ENCODE data around the gene NKAIN1.

NKAIN1 gene

GRCh38 chr1:31239653-31240241 lies at the start of gene NKAIN1:
NKAIN1 (minus strand) TSS chr1:31239887; CDS start chr1:31239547, 340 bp downstream.
- ChIA-PET POLR2A (no interaction called here), CTCF (no interaction called here)
- H3K4me1 ChIP-seq (ENCODE audit: control insufficient read depth, insufficient read depth, low read length) = no peaks in the 10 kb centered on the region
- no peak within 1 kb of the TSS; the same call in 1 of the 2 replicates for H3K27ac ChIP-seq (ENCODE audit: extremely low read depth, low read depth, low read length)
- H3K4me3 ChIP-seq (ENCODE audit: low read depth, low read length) = peak within 1 kb of the TSS; percentile 41
- H3K36me3 ChIP-seq (ENCODE audit: control insufficient read depth in 2 of 2, insufficient read depth in 1 of 2, low read length in 2 of 2) = no peaks in the 10 kb centered on the region
- H3K9me3 ChIP-seq (ENCODE audit: control insufficient read depth, insufficient read depth, low read depth, low read length) = no peaks in the 10 kb centered on the region
- TF ChIP-seq ZSCAN30 (tag by site-specific recombination; IDR thresholded peaks at IDR 0.05) (0 out of 2 replicates have a peak, but pooled peaks have one; percentile 25), ZNF274 (IDR thresholded peaks at IDR 0.05; ENCODE audit: low read length) (no peak), ZNF274 (tag by site-specific recombination; IDR thresholded peaks at IDR 0.05; ENCODE audit: borderline replicate concordance) (no peak), INSM2 (tag by site-specific recombination; IDR thresholded peaks at IDR 0.05) (no peak), ZFP69B (tag by site-specific recombination; IDR thresholded peaks at IDR 0.05) (no peak), HOXD13 (CRISPR knock-in tag; IDR thresholded peaks at IDR 0.05; ENCODE audit: borderline replicate concordance) (no peak), ZBTB48 (tag by site-specific recombination; IDR thresholded peaks at IDR 0.05) (peak; percentile 20; the same call in 1 of the 2 replicates), ZNF324 (tag by site-specific recombination; IDR thresholded peaks at IDR 0.05) (no peak), ZNF837 (tag by site-specific recombination; IDR thresholded peaks at IDR 0.05) (no peak), ZNF341 (tag by site-specific recombination; IDR thresholded peaks at IDR 0.05; ENCODE audit: low read depth) (peak; percentile 60; the same call in 1 of the 2 replicates), MYNN (tag by site-specific recombination; IDR thresholded peaks at IDR 0.05; ENCODE audit: borderline replicate concordance) (no peak), ZNF521 (tag by site-specific recombination; IDR thresholded peaks at IDR 0.05) (no peak), ZNF747 (tag by site-specific recombination; IDR thresholded peaks at IDR 0.05) (no peak), ZNF677 (tag by site-specific recombination; IDR thresholded peaks at IDR 0.05) (0 out of 2 replicates have a peak, but pooled peaks have one; percentile 11), BCL6B (tag by site-specific recombination; IDR thresholded peaks at IDR 0.05) (no peak), ZNF596 (tag by site-specific recombination; IDR thresholded peaks at IDR 0.05) (peak; percentile 37; the same call in 1 of the 2 replicates), ZNF19 (tag by site-specific recombination; IDR thresholded peaks at IDR 0.05; ENCODE audit: low read depth) (no peak), PRDM4 (tag by site-specific recombination; IDR thresholded peaks at IDR 0.05) (no peak), ZNF768 (tag by site-specific recombination; IDR thresholded peaks at IDR 0.05) (peak; percentile 95), PBX3 (CRISPR knock-in tag; IDR thresholded peaks at IDR 0.05) (0 out of 2 replicates have a peak, but pooled peaks have one; percentile 59), KLF7 (tag by site-specific recombination; IDR thresholded peaks at IDR 0.05; ENCODE audit: borderline replicate concordance) (no peak), ZNF169 (tag by site-specific recombination; IDR thresholded peaks at IDR 0.05) (no peak), ZNF473 (tag by site-specific recombination; IDR thresholded peaks at IDR 0.05) (no peak), ZNF707 (tag by site-specific recombination; IDR thresholded peaks at IDR 0.05) (no peak), ZNF513 (tag by site-specific recombination; IDR thresholded peaks at IDR 0.05) (no peak), ZNF112 (tag by site-specific recombination; IDR thresholded peaks at IDR 0.05) (no peak), SCRT1 (tag by site-specific recombination; IDR thresholded peaks at IDR 0.05; ENCODE audit: borderline replicate concordance) (no peak), ZNF335 (tag by site-specific recombination; conservative IDR thresholded peaks at IDR 0.05) (no peak), ZFP3 (tag by site-specific recombination; IDR thresholded peaks at IDR 0.05; ENCODE audit: low read depth) (no peak), ZNF18 (tag by site-specific recombination; IDR thresholded peaks at IDR 0.05) (no peak)

Measured in HEK293 (cell line).